HG03108 (cell line): ENCODE results near the gene LHFPL2.

Experiments
- ATAC-seq: cut with Tn5 transposase; IDR thresholded peaks from one replicate; pipeline ENCODE4 v1.9.1; 2021; ENCODE audit warnings: moderate library complexity; ENCODE audit not compliant: unreplicated experiment

The LHFPL2 gene

GRCh38 chr5:78549043-78549442 is 99.5 kb downstream of the LHFPL2 start:
- no peak for ATAC-seq

GRCh38 chr5:78547731-78548615 is 100.6 kb downstream of the LHFPL2 start:
- no peak for ATAC-seq

- no peak for ATAC-seq
These were observed 101.4 kb downstream of the LHFPL2 start for GRCh38 chr5:78547183-78547582.

GRCh38 chr5:78546276-78546996 is 102.1 kb downstream of the LHFPL2 start:
- no peak for ATAC-seq

- no peak for ATAC-seq
These were observed 103.2 kb downstream of the LHFPL2 start for GRCh38 chr5:78545406-78545805.

DNA sequence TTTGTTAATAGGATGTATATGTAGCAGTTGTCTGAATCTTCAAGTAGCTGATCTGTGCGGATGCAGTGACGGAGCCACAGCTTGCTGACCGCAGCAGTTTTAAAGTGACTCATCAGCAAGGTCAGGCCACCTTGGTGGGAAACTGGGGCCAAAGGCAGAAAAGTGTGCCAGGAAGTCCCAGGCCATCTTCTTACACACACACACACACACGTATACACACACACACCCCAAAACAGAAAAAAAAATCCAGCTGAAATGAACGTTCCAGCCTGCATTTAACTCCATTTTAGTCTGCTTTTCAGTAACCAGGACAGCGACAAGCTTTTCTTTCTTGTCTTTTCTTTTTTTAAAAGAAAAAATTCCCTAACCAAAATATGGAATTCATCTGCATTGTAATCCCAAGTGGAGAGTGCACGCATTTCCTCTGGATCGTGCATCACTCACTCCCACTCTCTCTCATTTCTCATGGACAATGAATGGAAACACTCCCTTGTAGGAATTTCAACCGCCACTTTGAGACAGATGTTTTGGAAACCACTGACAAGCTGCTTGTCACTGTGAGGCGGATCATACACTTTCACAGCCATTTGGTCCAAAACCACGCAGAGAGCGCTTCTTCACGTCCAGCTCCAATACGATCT is 103.9 kb downstream of the LHFPL2 start:
- ATAC-seq = no peak

GRCh38 chr5:78543916-78544315 is 104.7 kb downstream of the LHFPL2 start:
- ATAC-seq = no peak

DNA sequence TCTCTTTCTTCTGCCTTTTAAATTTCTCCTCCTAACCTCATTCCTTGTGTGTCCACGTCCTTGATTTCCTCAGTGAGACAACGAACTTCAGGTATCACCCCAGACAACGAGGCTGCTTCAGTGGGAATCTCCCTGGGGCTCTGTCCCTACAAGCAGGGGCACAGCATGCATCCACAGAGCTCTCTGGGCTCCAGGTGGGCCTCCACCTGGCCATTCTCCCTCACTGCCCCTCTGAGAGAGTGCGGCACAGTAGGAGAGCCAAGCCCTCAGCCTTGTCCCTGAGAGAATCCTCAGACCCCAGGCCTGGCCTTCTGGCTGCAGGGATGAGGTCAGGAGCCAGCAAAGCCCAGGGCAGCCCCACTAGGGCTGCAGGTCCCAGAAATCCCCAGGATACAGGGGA is 105.3 kb downstream of the LHFPL2 start:
- ATAC-seq = no peak

- no peak for ATAC-seq
These were observed 106.2 kb downstream of the LHFPL2 start for GRCh38 chr5:78542321-78542840.

DNA sequence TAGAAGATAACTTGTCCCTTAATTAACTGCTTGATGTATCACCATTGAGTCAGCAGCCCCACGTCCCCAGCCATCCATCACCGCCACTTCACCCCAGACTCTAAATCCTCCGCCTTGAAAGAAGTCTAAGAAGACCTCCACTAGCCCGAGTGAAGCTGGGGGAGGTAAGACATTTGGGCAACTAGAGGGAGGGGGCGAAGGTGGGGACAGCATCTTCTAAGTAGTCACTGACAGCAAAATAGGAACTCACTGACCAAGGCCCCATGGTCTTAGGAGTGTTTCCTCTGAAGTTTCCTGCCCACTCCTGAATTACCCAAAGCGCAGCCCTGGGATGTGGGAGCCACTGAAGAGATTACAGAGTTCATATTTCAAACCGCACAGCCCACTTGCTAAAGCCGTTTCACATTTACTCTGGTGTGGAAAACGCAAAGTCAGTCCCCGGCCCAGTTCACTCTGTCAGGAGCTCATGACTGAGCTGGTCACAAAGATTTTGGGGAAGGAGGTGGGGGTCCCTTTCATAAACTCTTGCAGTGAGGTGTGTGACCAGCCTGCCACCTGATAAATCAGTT is 107.4 kb downstream of the LHFPL2 start:
- no peak for ATAC-seq

DNA sequence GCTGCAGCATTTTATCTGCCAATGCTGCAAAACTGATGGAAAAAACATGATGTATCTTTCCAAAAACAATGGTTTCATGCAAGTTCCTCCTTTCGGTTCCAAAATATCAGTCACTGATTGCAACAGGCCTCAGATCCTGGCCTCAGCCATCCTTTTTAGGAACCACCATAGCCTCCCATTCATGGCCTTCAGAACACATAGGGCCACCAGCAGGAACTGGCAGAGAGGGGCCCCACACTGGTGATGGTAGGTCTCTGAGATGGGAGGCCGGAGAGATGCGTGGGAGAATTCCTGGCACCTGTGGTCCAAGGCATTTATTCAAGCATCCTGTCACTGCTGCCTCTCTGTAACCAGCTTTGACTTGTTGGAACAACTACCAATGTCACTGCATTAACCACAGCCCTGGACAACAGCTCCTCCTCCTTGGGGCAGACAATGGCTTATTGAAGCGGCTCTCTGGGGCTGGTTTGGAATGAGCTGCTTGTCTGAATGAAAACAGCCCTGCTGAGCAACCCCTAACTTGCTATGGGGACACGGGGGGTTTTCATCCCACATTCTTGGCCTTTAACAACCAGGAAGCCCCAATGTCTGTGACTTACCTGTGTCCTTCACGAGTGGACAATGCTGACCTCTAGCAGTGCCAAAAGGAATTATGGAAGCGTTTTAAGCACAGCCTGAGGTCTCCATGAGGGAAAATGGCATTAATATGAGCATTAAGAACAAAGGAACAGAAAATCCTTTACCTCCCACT is 108.1 kb downstream of the LHFPL2 start:
- no peak for ATAC-seq

- no peak for ATAC-seq
These were observed 110.2 kb downstream of the LHFPL2 start for GRCh38 chr5:78538240-78538850.

DNA sequence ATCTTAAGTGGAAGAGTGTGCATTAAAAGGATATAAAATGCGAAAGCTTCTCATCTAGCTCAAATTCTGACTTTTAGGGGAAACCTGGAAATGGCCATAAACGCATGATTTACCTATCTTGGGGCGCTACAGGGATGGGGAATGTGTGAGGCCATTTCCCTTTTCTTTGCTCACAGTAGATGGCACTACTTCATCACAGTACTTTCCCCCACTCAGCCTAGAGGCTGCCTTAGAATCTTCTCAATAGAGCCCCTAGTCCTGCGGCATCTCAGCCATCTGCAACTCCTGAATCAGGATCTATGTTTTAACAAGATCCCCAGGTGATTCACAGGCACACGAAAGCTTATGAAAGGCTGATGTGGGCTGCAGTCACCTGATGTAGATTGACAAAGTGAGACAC is 110.8 kb downstream of the LHFPL2 start:
- ATAC-seq = peak; percentile 66

DNA sequence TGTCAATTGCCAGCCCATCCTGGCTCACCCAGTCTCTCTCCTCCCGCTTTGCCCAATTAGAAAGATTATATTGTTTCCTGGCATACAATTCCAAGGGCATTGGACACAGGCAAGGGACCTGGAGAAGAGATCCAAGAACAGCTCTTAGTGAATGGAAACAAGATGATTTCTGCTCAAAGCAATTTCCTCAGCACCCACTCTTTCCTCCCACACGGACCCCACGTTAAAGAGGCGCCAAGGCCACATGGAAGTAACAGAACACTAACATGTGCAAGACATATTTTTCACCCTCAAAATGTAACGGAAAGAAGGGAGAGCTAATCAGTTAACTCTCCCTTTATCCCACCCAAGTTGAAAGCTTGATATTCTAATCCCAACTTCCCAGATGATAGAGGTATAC is 111.2 kb downstream of the LHFPL2 start:
- no peak for ATAC-seq

DNA sequence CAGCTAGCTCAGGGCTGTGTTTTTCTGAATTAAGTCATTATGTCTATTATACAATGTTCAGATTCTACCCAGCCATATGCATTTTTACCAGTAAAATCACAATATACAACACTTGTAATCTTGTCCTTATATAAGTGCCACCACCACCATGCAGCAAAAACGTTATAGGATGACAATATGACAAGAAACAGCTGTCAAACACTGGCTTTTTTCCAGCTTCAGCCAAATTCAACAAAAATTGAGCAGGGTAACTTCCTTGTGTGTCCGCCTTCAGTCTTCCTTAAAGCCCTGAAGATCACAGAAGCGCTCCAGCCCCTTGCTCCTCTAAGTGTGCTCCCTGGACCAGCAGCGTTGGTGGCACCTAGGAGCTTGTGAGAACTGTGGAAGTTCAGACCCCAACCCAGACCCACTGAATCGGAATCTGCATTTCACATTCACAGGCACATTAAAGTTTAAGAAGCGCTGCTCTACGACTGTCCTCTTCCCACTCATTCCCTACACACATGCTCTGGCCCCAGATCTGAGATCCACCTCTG is 111.8 kb downstream of the LHFPL2 start:
- ATAC-seq = no peak

DNA sequence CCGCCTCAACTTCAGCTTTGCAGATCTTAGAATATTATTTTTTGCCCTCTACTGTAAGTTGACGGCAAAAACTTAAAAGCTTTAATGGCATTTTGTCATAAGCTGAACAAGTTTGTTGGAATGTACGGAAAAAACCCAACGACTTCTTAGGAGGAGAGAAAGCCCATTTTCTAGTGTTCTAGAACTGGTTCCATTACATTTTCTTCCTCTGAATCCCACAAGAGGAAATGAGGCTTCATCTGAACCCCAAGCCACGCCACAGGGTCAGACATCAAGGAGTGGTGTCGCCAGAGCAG is 113.7 kb downstream of the LHFPL2 start:
- ATAC-seq = no peak

DNA sequence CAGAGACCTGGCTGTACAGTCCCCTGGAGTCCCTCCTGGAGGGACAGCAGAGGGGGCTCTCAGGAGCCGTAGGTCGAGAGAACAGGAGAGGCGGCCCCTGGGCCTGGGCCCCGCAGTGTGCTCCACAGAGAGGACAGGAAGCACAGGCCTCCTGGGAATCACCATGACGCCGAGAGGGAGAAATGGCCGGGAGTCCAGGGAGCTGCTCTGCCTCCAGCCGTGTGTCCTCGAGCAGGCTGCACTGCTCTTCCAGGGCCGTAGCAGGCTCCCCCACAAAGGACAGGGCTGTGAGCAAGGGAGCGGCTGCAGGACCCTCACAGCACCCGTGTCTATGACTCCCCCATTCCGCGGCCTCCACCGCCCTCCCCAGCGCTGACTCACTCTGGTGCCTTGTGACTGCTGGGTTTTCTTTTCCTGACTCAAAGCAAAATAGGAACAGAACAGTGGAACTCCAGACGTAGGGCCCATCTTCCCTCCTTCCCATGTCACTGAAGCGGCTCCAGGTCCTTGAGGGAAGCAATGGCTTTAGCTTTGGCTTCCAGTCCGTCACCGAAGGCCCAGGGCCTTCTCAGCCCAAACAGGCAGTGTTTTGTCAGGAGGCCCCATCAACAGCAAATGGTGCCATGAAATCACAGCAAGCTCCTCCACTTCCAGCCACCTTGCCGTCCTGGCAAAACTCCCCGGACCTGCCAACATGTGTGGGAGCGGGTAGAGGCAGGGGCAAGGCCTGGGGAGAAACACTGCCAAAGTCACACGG is 114.2 kb downstream of the LHFPL2 start:
- no peak for ATAC-seq

DNA sequence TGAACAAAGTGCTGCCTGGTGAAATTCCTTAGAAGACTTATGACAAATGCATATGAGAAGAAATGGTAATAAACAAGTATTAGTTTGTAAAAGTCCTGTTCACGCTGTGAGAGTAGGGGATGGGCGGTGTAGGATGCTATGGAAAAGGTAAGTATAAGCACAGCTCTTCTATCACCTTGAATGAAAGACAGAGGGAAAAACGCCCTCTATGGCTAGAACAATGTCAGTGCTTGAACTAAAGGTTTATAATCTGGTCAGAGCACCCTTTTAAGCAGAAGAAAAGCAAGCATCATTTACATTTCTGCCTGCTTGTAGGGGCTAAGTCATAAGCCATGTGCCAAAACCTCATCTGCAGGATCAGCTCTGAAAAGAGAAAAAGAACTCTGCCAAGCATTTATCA is 115.2 kb downstream of the LHFPL2 start:
- no peak for ATAC-seq

DNA sequence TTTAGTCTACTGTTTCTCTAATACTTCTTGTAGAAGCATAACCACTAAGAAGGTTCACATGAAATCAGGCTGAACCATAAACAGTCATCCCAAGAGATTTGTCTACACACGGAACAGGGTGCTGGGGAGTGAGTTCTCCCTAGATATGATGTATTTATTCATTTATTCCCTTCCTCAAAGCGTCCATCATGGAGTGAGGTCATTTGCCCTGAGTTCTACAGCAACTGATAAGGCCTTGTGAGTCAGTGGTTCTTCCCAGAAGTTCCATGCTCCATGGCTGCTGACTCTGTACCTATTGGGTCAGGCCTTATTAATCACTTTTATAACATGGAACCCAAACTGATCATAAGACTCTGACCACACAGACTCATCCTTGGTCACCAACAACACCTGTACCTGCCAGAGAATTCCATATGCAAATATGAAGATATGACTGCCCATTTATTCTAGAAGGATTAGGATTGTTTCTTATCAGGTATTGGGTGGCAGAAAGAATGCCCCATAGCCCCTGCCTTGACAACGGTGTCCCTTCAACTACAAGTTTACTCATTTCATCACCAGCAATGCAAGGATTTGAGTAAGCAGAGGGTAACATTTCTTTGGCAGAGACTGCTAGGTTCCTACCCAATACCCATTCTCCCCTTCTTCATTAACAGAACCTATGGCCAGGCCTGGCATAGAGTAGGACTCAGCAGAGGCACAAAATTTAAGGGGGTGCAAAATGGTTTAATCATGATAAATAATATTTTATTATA is 118.1 kb downstream of the LHFPL2 start:
- ATAC-seq = no peak
